Ovary (tissue), 3 donors: ENCODE results near the gene OR5H1.

Experiments
- CTCF ChIP-seq, 3 donors: fragments of 450-650 bp in 2 of 3; fragments of 200-600 bp in 1 of 3; IDR thresholded peaks; one replicate each; pipeline versions ENCODE4 v1.5.1 to v1.8.0; 2016 to 2022; ENCODE audit warnings: antibody characterized with exemption in 3 of 3, mild to moderate bottlenecking in 1 of 3
- EP300 ChIP-seq: sonication (generic); formaldehyde crosslinking; IDR thresholded peaks from one replicate; pipeline ENCODE4 v1.6.1; 2017; ENCODE audit warnings: antibody characterized with exemption
- POLR2A ChIP-seq: fragments of 450-650 bp; IDR thresholded peaks from one replicate; pipeline ENCODE4 v1.6.1; 2017; ENCODE audit warnings: antibody characterized with exemption, mild to moderate bottlenecking, moderate library complexity
- donor health status: DM: no; HTN: no; CAD: no.

GRCh38 chr3:98172621-98173020 is 42.1 kb downstream of the OR5H1 start:
- TF ChIP-seq CTCF (IDR thresholded peaks at IDR 0.05) (no peak), POLR2A (no peak), EP300 (no peak)
